ENCODE measurements around the gene GJA4.

Gene GJA4

DNA sequence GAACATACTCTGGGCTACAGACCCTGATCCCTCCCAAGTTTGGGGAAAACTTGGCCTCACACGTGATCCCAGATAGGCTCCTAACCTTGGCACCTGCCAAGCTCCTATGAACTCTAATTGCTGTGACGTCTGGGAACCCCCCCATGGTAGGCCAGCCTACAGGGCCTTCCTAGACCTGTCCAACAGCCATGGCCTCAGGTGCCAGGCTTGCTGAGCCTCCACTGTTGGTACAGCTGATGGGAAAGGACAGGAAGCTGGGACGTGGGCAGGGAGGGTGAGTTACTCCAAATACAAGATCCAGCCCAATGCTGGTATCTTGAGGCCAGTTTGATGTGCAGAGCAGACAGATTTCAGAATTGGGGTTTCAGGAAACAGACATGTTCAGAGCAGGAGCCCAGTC lies 47.6 kb downstream of the GJA4 start:
- no peak for DNase-seq

DNA sequence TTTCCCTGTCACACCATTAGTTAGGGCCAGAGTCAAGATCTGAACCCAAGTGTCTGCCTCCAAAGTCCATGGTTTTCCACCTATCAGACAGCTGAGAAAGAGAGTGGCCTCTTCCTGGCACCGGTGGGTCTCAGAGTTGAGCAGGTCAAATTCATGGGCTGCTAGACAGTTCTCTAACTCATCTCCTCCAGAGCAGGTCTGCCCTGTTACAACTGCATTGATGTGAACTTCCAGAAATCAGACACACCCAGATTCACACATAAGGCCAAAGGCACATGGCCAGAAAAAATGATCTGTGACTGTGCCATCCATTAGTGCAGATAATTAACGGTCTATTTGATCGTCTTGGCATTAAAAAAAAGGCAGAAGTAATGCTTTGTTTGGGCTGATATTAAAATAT lies 49.3 kb downstream of the GJA4 start:
- DNase-seq: no peak

DNA sequence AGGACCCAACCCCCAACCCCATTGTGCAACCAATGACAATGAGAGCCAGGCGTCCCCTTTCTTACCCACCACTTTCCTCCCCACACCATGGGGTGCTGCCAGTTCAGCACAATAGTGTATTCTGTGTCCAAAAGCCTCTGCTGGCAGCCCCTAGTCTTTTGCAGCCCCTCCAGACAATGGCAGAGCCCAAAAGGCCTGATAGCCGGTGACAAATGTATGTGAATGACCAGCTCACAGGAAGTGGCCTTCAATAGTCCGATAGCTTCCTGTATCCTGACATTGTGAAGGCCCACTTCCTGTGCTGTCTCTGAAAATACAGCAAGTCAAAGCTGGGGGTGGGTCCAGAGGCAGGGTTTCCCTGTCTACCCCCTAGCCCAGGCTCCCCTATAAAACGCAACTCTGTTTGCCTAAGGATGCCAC lies 50.2 kb downstream of the GJA4 start:
- no peak for DNase-seq

DNA sequence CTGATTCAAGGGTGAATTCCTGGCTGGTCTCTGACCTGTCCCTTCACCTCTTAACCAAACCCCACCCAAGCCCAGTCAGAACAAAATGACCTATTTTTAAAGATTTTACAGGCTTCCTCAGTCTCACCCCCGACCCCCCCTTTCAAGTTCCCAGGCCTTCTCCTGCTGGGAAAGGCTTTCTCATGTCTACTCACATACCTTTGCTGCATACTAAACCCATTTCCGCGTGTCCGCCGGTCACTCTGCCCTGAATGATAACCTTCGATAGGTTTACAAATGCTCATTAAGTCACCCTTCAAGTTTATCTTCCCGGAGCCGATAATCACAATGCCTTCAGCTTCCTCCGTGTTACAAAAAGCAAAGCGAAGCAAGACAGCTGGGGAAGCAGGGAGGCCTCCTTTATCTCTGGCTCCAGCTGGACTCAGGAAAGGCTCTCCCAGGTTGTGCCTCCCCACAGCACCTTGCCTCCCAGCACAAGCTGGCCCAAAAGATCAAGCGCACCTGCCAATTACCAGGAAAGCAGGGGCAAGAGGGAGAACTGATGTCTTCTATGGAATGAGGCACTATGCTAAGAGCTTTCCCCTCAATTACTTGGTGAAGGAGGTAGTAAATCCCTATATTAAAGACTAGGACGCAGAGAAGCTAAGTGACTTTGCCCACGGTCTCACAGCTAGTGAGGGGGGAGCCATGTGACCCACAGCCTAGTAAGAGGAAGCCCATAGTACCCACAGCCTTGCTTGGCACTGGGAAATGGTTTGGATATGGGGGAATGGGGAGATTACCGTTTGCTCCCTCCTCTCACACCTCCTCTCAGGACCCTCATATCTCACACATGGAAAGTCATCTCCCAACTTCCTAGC lies 50.8 kb downstream of the GJA4 start:
- DNase-seq: no peak

DNA sequence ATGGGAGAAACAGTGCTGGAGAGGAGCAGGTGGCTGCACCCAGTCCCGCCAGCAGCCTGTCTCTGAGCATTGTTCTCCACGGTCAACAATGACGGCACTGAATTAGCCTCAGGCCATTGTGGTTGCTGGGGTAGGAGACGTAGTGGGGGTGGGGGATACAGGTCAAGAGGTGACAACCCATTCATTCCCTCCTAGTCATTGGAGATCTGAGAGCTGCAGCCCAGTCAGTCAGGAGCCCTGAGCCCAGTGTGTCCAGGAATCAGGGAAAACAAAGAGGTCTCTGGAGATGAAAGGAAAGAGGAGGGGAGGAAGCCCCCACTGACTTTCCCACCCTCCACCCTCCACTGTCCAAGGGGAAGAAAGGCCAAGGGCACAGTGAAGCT lies 51.4 kb downstream of the GJA4 start:
- no peak for DNase-seq
